ENCODE results near the gene KCNN3. TPM values are rescaled to one million over a fixed set of nuclear protein-coding genes. Genes with fewer than 3 reads are reported as not detected.
"Not testable (repeated sequence)": the region's sequence is repeated elsewhere in the genome, so short reads cannot be mapped to it uniquely, and the experiment has no call there.

Gene KCNN3
- total RNA-seq, 1 donor from 2014 or later = 0.92 TPM

DNA sequence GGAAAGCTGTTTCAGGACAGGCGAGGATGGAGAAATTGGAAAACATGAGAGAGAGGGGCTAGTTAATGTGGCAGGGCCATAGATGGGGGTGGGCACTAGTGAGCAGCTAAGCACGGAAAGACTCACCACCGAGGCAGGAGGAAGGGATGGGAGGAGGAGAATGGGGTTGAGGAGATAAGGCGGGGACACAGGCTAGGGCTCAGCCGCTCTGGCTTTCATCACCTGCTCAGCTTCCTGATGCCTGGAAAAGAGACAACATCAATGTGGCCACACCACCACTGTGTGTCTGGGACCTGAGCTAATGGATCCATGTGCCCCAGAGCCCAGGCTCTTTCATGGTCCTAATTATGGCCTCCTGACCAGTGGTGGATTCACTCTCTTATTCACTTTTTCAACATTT, 38.9 kb upstream of the KCNN3 start:
- peaks cover 19% of the 10 kb centered on the region for H3K9me3 Mint-ChIP-seq (ENCODE audit: low read depth)
- H3K4me3 Mint-ChIP-seq (ENCODE audit: unreplicated experiment) = no peak overlapping the region
- H3K27ac Mint-ChIP-seq (ENCODE audit: unreplicated experiment) = no peak overlapping the region
- no peaks in the 10 kb centered on the region for H3K27me3 Mint-ChIP-seq (ENCODE audit: low read depth)
- DNase-seq (ENCODE audit: low spot score) = no peak
- peaks cover 10% of the 10 kb centered on the region for H3K36me3 Mint-ChIP-seq (ENCODE audit: low read depth)
- TF ChIP-seq, protein P1, sequence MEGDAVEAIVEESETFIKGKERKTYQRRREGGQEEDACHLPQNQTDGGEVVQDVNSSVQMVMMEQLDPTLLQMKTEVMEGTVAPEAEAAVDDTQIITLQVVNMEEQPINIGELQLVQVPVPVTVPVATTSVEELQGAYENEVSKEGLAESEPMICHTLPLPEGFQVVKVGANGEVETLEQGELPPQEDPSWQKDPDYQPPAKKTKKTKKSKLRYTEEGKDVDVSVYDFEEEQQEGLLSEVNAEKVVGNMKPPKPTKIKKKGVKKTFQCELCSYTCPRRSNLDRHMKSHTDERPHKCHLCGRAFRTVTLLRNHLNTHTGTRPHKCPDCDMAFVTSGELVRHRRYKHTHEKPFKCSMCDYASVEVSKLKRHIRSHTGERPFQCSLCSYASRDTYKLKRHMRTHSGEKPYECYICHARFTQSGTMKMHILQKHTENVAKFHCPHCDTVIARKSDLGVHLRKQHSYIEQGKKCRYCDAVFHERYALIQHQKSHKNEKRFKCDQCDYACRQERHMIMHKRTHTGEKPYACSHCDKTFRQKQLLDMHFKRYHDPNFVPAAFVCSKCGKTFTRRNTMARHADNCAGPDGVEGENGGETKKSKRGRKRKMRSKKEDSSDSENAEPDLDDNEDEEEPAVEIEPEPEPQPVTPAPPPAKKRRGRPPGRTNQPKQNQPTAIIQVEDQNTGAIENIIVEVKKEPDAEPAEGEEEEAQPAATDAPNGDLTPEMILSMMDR (IDR thresholded peaks at IDR 0.05) = no peak
- no peaks in the 10 kb centered on the region for H3K4me1 Mint-ChIP-seq (ENCODE audit: low read depth)

DNA sequence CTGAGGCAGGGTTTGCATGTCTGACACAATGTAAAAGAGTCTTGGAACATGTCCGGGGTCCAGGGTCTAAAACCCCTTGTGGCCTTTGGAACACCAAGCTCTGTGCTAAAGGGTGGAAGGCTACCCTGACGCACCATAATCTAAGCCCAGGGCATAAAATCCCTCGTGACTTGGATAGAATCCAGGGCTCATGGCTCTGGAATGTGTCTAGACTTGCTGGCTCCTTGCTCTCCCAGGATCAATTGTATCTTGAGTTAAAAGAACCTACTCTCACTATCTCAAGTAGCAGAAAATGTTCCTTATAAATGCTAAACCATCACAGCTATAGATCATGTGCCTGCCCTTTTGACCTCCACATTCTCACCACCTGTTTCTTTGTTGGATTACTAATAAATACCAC, 38.0 kb upstream of the KCNN3 start:
- DNase-seq (ENCODE audit: low spot score); H3K4me3 Mint-ChIP-seq (ENCODE audit: unreplicated experiment); H3K4me1 Mint-ChIP-seq (ENCODE audit: low read depth); H3K27me3 Mint-ChIP-seq (ENCODE audit: low read depth); H3K27ac Mint-ChIP-seq (ENCODE audit: unreplicated experiment): not testable (repeated sequence)
- peaks cover 19% of the 10 kb centered on the region for H3K9me3 Mint-ChIP-seq (ENCODE audit: low read depth)
- peaks cover 10% of the 10 kb centered on the region for H3K36me3 Mint-ChIP-seq (ENCODE audit: low read depth)

DNA sequence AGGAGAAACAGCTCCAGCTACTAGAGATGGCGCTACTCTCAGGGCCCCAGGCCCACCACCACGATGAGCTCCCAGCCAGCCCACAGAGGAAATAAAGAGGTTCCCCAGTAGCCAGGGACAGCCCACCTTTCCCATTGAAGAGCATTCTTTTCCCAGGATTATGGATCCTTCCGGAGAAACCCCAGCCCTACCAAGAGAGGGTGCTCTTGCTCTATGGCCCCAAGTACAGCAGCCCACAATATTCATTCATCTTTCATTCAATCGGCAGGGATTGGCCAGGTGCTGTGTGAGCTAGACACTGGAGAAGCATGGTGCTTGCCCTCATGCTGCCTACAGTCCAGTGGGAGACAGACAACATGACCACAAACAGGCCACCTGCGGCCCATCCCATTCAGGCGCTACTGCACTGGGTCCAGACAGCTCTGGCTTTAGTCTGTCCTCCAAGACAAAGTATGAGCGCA, 36.6 kb upstream of the KCNN3 start:
- TF ChIP-seq, protein P1 (IDR thresholded peaks at IDR 0.05) = peak; percentile 41
- Mint-ChIP-seq H3K27ac (ENCODE audit: unreplicated experiment) (no peak overlapping the region), H3K36me3 (ENCODE audit: low read depth) (peaks cover 10% of the 10 kb centered on the region), H3K4me1 (ENCODE audit: low read depth) (no peaks in the 10 kb centered on the region), H3K27me3 (ENCODE audit: low read depth) (no peaks in the 10 kb centered on the region), H3K9me3 (ENCODE audit: low read depth) (peaks cover 19% of the 10 kb centered on the region), H3K4me3 (ENCODE audit: unreplicated experiment) (no peak overlapping the region)
- peak; percentile 29 for DNase-seq (ENCODE audit: low spot score)

DNA sequence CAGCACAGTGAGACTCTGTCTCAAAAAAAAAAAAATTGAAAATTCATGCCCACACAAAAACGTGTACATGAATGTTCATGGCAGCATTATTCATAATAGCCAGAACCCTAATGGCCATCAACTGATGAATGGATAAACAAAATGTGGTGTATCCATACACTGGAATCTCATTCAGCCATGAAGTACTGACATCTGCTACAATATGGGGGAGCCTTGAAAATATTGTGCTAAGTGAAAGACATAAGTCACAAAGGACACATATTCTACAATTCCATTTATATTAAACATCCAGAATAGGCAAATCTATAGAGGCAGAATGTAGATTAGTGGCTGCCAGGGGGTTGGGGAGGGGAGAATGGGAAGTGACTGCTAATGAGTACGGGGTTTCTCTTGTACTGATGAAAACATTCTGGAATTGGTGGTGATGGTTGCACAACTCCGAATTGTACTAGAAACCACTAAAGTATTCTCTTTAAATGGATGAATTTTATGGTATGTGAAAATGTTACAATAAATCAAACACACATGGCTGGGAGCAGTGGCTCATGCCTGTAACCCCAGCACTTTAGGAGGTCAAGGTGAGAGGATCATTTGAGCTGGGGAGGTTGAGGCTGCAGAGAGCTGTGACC, 33.0 kb upstream of the KCNN3 start:
- H3K27me3 Mint-ChIP-seq (ENCODE audit: low read depth) = peaks cover 6% of the 10 kb centered on the region
- H3K4me3 Mint-ChIP-seq (ENCODE audit: unreplicated experiment) = no peak overlapping the region
- no peak for DNase-seq (ENCODE audit: low spot score)
- TF ChIP-seq, protein P1 (IDR thresholded peaks at IDR 0.05) = no peak
- peaks cover 5% of the 10 kb centered on the region for H3K9me3 Mint-ChIP-seq (ENCODE audit: low read depth)
- no peaks in the 10 kb centered on the region for H3K4me1 Mint-ChIP-seq (ENCODE audit: low read depth)
- H3K27ac Mint-ChIP-seq (ENCODE audit: unreplicated experiment) = no peak overlapping the region
- H3K36me3 Mint-ChIP-seq (ENCODE audit: low read depth) = peaks cover 3% of the 10 kb centered on the region

DNA sequence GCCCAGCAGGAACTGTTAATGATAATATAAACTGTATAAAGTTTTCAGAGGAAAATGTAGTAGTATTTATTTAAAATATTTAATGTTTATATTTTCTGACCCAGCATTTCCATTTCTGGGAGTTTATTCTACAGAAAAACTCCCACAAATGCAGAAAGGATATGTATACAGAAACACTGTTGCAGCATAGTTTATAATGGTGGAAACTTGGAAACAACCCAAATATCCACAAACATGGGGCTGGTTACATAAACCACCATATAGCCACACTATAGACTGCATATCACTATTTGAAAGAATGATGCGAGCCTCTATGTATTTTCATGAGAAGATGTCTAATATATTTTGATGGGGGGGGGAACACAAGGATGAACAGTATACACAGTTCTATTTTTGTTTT, 31.5 kb upstream of the KCNN3 start:
- Mint-ChIP-seq H3K27me3 (ENCODE audit: low read depth) (peaks cover 11% of the 10 kb centered on the region), H3K4me1 (ENCODE audit: low read depth) (no peaks in the 10 kb centered on the region), H3K4me3 (ENCODE audit: unreplicated experiment) (no peak overlapping the region), H3K36me3 (ENCODE audit: low read depth) (peaks cover 1% of the 10 kb centered on the region), H3K27ac (ENCODE audit: unreplicated experiment) (no peak overlapping the region), H3K9me3 (ENCODE audit: low read depth) (no peaks in the 10 kb centered on the region)
- TF ChIP-seq, protein P1 (IDR thresholded peaks at IDR 0.05) = no peak
- no peak for DNase-seq (ENCODE audit: low spot score)

DNA sequence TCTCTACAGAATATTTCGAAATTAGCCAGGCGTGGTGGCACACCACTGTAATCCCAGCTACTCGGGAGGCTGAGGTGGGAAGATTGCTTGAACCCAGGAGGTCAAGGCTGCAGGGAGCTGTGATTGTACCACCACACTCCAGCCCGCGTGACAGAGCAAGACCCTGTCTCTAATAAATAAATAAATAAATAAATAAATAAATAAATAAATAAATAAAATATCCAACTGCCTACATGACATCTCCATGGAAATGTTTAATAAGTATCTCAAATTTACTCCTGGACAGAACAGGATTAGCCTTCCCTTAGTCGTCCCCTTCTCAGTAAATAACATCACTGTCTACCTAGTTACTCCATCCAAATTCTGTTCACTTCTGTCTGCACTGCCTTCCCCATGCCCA, 29.0 kb upstream of the KCNN3 start:
- Mint-ChIP-seq H3K27ac (ENCODE audit: unreplicated experiment) (no peak overlapping the region), H3K4me3 (ENCODE audit: unreplicated experiment) (no peak overlapping the region), H3K36me3 (ENCODE audit: low read depth) (peaks cover 3% of the 10 kb centered on the region), H3K9me3 (ENCODE audit: low read depth) (no peaks in the 10 kb centered on the region), H3K27me3 (ENCODE audit: low read depth) (peaks cover 21% of the 10 kb centered on the region), H3K4me1 (ENCODE audit: low read depth) (peaks cover 7% of the 10 kb centered on the region)
- TF ChIP-seq, protein P1 (IDR thresholded peaks at IDR 0.05) = no peak
- DNase-seq (ENCODE audit: low spot score) = no peak
